NCI-H2029 (cell line): ENCODE measurements around the gene CDC42BPB.

Experiments
- DNase-seq: peaks from one replicate; lab custom pipeline; 2025; lab: John Stamatoyannopoulos, UW

The CDC42BPB gene

DNA sequence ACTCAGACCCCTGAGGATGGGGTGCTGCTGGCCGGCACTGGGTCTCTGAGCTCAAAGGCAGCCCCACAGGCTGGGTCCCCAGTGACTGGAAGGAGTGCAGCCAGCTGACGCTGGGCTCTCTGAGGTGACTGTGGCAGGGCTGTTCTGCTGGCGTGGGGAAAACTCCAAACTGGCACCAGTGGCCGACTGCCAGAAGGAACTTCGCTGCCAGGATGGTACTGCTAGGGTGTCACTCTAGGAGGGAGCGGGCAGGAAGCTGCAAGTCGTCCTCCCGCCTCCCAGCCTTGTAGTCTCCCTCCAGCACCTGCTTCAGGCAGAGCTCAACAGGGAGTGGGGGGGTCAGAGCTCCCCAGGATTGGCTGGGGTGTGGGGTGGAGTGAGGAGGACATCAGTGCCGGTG, 41.3 kb downstream of the CDC42BPB start:
- no peak for DNase-seq

DNA sequence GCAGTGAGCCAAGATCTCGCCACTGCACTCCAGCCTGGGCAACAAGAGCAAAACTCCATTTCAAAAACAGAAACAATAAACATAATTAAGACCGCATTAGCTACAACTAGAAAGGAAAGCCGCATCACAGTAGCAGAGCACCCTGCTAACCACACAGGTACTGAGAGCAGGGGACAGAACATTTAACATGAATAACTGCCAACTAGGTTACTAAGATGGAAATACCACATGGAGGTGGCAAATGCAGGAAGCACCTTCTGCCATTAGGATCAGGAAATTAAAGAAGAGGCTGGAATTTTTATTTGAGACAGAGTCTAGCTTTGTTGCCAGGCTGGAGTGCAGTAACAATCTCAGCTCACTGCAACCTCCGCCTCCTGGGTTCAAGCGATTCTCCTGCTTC, 41.9 kb downstream of the CDC42BPB start:
- DNase-seq: no peak

DNA sequence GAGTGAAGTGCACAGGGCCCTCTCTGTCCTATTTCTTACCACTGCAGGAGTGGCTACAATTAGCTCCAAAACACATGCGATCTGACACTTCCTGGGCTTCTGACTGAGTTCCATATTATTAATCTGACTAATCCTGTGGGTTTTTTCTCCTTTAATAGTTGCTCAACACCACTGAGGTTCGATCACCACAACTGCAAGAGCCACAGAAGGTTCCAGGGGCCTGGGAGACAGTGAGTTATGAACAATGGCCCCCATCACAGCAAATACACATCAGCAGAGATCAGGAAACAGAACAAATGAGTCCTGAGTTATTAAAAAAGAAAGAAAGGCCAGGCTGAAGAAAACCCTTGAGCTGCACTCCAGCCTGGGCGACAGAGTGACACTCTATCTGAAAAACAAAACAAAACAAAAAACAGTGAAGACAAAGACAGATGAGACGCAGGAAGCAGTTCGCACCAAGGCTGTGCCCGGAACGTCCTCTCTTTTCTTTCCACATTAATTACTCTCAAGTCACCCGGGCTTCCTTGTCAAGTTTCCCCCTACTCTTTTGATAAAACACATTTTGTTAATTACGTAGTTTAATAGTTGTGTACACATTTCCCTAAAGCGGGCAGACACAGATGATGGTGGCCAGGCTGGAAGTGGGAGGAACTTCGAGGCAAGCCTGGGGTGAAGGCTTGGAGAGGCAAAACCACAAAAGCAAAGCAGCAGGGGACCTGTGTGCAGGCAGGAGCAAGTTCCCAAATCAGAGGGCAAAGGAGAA, 42.7 kb downstream of the CDC42BPB start:
- no peak for DNase-seq

DNA sequence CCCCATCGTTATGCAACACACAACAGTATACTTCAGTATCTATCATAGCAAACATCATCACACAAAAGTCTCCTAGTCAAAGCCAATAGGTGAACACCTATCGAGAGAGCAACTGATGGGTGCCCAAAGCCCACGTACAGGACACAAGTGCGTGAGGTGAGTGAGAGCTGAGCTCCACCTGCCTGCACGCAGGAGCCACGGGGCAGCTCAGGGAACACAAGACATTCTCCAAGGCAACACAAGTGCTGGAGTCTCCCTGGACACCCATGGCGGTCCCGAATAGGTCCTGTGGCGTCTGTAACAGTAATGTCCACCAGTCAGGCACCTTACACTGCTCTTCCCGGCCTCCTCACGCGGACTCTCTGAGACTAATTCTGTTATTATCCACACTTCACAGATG, 44.3 kb downstream of the CDC42BPB start:
- DNase-seq: no peak

DNA sequence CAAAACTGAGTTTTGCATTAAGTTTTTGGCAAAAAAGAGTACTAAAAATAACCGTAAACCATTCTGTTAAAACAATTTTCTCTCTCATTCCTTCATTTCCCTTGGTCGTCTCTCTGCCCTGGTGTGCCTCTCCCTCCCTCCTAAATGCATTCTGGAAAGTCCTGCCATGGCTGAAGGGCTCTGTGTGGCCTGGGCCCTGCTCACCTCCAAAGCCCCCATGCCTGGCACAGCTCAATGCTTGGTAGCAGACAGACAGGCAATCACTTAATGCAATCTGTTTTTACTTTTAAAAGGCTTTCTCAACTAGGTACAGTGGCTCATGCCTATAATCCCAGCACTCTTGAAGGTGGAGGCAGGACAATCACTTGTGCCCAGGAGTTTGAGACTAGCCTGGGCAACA, 47.8 kb downstream of the CDC42BPB start:
- DNase-seq: no peak

DNA sequence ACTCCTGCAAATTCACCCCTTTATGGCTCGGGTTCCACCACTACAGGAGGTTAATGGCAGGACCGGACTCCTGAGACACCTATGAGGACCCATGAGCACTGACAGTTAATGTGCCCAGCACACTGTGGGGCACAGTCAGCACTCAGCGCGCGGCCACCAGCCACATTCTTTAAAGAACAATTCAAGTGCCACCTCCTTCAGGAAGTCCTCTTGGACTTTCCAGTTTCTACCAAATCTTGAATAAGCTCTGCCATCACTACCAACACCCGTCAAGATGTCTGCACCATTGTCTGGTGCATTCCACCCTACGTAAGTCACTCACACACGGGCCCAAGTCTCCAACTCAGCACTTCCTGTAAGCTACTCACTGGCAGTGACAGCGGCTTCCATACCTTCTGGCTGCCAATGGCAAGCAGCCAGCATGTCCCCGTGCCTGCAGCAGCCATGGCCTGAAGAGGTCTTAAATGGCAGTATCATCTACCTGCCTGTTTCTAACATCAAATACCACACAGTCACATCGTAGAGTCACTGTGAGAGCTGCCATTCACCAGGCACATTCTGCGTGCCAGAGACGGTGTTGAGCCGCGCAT, 48.5 kb downstream of the CDC42BPB start:
- peak; percentile 82 for DNase-seq

DNA sequence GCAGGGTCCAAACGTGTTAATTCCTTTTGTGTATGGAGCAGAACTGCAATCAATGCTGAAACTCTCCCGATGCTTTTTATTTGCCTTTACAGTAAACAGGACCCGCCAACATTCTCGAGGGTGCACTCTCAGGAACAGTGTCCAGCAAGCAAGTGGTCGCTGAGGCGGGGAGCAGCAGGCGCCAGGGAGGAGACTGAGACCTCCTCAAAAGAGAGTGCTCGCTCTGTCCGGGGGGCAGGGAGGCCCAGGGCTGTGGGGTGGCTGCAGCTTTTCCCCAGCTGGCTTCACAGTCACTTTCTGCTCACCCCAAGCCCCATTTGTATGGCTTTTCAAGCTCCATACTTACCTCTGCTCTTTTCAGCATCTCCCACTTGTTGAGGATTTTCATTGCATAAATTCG, 49.2 kb downstream of the CDC42BPB start:
- DNase-seq: no peak

DNA sequence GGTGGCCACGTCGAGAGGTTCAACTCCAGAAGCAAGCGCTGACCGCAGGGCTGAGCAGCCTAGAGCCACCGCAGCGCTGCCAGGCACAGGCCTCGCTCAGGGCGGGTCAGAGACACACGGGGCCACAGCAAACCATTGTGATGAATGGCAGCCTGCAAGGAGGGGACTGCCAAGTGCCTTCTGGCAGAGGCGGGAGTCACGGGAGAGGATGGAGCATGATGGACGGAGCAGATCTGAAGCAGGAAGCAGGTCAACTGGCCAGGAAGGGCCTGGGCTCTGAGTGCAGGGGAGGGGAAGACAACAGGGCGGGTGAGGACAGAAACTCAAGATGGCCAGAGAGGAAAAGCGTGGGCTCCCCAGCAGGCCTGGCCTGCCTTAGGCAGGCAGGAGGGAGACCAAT, 49.8 kb downstream of the CDC42BPB start:
- DNase-seq: no peak

DNA sequence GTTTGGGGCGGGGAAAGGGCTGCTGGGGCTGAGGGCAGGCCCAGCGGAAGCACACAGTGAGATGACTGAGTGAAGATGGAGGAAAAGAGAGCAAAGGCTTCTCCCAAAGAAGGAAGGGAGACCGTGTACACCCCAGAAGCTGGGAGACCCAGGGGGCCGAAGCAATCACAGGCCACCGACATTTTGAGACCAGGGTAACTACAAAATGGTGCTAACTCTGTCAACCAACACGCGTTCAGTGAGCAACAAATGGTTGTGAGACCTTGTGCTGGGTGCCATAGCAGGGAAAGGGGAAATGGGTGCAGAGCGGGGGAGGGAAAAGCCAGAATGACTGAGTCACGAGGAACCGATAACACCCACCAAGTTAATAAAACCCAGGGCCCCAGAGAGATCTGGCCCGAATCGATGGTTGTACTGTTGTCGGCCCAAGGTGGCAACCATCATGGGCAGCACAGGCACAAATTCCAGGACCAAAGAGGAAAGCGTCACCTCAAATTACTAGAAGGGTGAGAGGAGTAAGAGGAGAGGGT, 50.3 kb downstream of the CDC42BPB start:
- no peak for DNase-seq

DNA sequence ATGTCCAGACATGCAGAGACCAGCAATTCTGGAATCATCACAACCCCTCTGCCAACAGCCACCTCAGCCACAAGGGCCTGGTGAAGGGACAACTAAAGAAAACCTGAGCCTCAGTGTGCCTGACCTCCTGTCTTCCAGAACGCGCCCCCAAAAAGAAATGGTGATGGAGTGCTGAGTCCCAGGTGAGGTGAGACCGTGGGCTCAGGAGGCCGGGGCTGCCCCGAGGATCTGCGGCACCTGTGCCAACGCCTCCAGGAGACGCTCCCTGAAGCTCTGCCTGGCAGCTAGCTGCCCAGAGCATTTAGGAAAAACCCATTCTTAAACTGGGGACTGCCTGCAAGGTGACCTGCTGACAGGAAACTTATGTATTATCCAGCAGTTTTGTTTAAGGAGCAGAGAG, 51.2 kb downstream of the CDC42BPB start:
- no peak for DNase-seq

DNA sequence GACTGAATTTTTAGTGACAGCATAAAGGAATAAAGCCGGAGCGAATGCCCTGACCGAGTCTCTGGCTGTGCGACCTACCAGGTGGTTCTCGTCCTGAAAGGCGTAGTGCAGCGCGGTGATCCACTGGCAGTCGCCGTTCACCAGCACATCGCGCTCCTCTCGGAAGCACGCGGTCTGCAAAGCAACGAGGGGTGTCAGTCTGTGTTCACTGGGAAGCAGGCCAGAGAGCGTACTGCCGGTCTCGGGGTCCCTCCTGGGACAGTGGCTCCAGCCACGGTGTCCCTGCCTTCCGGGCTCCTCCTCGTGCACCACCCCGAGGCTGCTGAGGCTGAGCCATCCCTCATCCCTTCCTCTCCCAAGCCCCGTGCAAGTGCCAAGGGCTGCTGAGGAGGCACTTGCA, 53.5 kb downstream of the CDC42BPB start:
- DNase-seq: no peak

DNA sequence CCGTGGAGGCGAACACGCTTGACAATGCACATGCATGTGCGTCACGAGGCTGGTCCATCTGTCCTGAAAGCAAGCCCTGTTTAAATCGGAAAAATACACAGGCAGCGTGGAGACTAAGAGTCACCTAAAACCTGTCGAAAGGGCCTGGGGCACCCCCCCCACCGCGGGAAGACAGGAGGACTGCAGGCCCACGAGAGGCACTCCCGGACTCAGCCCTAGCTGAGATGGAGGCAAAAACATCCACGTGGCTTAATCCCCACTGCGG, 54.1 kb downstream of the CDC42BPB start:
- DNase-seq: no peak

DNA sequence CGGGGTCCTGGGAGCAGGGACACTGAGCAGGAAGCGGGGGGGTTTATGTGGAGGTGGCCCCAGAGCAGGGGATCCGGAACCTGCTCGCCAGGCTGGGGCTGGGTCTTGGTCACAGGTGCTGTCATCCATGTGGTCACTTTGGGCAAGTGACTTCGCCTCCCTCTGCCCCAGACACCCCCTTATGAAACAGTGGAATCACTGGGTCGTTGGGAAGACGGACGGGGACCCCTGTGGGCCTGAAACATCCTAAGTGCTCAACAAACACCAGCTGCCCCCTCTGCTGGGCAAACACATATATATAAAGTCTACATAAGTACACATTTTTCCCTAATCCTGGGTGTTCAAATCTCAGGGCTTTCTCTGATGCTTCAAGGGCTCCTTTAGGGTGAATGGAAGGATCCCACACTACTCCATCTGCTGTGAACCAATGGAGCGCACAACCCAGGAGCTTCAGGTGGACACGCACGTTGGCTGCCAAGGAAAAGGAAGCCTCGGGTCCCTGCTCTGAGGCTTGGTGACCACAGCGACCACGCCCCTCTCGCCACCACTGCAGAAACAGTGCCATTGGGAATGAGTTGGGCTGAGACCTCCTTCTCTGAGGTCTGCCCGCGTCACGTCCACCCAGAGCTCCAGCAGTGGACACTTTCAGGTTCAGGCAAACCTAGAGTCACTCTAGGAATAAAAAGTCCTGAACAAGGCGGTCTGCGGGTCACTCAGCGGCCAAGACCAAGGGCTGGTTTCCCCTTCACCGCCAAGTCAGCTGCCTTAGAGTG, 54.6 kb downstream of the CDC42BPB start:
- DNase-seq: no peak

DNA sequence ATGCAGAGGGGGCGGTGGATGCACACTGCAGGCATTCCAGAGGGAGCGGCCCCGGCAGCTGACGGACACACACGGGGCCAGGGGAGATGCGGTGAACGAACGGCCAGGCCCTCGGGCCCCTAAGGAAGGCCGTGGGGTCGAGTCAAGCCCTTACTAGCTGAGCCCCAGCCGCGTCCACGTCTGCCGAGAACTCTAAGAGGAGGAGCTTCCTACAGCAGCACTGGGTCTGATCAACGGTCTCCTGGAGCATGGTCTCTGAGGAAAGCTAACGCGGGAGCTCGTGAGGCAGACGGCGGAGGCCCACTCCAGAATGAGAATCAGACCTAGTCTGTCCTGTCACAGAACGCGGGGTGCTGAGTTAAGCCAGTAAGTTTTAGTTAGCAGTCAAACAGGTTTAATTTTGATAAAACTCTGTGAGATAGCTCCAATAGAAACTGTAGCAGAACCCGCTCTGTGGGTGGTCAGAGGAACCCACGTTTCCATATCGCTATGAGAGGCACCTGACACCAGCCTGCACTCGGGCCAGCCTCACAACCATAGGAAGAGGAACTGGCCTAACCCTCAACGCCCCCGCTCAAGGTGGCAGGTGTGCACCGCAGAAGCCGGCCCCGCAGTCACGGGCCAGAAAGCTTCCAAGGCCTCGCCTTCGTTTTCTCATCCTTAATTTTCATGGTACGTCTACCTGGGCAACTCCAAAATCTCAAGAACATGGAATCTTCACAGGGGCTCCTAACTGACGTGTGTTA, 55.5 kb downstream of the CDC42BPB start:
- no peak for DNase-seq

DNA sequence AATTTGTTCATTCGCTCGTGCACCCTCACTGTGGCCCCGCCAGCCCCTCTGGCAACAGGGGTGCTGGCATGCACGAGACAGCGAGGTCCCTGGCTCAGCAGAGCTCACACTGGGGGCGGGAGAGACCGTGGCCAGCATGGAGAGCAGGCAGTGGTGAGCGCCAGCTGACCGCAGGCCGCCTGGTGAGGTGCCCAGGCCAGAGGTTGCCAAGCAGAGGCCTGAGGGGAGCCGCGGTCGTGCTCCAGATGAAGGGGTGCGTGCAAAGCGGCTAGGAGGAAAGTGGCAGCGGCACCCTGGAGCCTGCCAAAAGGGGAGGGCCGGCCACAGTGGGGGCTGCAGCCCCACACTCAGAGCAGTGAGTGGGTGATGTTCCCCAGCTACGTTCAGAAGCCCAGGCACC, 56.1 kb downstream of the CDC42BPB start:
- DNase-seq: no peak

DNA sequence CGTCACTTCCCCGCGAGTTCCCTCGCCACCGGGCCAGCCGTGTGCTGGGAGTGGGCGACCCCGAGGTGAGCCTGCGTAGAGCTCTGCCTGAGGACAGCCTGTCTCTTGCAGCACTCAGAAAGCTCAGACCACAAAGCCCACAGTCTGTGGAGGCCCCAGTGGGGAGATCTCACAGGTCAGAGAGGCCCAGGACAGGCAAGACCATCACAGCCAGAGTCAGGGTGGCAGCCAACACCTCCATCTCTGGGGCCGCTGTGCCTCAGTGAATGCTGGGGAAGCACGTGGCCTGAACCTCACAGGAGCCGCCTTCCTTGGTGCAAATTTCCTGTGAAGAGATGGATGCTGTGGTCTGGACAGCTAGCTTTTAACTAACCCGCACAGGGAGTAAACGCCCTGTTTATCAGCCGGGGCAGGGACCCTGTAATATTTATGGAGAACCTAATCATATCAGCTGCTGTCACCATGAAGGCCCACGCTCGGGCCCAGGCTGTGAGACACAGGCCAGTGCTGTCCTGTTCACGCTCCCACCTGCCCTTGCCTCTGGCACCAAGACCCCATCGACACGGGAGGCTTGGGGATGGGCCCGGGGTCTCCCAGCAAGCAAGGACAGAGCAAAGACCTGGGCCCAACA, 56.9 kb downstream of the CDC42BPB start:
- DNase-seq: no peak

DNA sequence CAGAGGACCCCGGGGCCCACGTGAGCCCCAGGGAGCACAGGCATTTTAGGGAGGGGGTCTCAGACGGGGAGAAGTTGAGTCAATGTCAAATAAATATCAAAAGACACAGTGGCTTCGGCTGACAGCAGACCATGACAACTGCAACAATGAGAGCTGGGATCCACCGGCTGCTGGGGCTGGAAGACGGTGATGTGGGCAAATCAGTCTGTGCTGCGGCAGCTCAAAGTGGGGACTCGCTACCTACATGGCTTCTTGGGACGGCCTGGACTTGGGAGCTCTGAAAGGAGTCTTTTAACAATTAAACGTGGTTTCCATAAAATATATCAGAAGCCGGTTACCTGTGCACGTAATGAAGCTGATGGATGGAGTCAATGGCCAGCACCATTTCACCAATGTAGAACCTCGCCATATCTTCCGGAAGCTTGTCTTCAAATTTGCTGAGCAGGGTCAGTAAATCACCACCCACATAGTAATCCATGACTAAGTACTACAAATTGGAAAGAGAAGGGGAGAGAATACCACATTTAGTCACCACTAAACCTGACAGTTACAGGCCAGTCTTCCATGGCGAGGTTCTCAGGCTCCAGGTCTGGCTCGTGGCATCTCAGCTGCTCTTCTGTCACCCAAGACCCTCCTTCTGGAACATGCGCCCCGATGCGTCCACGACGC, 58.0 kb downstream of the CDC42BPB start:
- DNase-seq: no peak

DNA sequence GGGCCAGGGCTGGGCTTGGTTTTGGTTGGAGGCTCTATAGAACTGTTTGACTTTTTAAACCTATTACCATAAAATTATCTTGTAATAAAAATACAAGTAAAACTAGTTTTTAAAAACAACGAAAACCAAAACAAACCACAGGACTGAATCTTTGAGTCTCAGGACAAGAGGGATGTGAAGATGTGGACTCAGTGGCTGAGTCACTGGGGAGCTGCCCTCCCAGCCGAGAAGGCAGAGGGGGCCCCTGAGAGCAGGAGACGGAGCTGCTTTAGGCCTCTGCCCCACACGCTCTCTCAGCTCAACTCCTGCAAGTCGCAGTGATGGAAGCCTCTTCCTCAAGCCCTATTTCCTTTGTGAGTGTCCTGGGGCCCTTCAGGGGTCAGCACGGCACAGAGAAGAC, 59.0 kb downstream of the CDC42BPB start:
- no peak for DNase-seq

DNA sequence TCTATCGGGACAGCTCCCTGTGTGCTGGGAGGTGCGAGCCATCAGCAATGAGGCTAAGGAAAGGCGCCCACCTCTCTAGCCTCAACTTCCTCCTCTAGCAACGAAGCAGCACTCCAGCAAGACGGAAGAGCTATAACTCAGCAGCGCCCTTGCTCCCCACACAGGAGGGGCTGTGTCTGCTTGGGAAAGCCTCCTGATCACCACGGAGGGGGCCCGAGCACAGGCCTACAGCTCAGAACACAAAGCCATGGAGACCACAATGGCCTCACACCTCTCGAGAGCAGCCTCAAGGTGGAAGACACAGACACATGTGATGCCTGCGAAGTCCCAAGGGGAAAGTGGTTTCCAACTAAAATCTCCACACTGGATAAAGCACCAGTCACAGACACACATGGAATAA, 60.4 kb downstream of the CDC42BPB start:
- DNase-seq: no peak

DNA sequence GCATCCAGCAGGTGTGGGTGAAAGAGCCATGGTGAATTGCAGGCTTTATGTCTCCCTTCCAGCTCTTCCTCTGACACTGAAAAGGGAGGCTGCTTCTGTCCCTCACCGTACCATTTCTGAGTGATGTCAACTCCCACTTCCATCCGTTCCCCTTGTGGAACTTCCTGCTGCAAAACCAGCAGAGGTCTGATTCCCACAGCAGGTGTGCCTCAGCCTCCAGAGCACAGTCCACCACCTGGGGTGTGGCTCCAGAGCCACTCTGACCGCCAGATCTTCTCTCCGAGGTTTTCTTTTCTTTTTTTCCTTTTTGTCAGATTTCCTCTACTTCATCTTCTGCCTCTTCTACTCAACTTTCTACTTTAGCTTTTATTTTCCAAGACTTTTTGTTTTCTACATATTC, 62.7 kb downstream of the CDC42BPB start:
- no peak for DNase-seq

DNA sequence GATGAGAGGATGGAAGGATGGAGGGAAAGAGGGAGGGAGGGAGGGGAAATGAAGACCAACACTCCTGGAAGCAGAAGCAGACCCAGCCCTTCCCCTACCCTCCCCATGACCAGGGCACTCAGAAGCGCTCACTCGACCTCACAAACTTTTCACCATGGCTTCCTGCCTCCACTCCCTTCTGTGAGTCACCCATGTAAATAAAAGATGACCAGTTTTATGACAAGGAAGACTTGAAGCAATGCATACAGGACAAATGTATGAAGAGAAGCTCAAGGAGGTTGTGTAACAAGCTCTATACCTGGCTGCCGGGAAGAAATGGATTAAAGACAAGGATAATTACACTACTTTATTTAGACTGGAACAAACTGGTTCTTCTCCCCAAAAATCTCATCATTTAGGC, 63.8 kb downstream of the CDC42BPB start:
- no peak for DNase-seq

DNA sequence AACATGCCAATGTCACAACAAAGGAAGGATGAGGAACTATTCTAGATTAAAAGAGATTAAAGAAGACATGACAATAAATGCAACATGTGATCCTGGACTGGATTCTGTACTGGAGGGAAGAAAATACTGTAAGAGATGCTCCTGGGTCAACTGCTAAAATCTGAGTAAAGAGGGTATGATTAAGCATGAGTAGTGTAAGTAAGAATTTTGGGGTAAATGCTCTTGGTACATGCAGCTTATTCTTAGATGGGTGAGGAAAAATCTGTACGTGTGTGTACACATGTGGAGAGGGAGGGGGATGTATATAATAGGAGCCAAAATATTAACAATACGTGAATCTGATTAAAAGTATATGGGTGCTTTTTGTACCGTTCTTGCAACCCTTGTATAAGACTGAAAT, 66.0 kb downstream of the CDC42BPB start:
- no peak for DNase-seq
